WI38 (cell line): ENCODE data around the gene ENTREP1.
"Not testable (repeated sequence)": the region's sequence is repeated elsewhere in the genome, so short reads cannot be mapped to it uniquely, and the experiment has no call there.

Source experiments
- H3K4me3 ChIP-seq: 2 replicates; pipeline ENCODE4 v1.5.1; 2011; ENCODE audit warnings: low read depth, mild to moderate bottlenecking, control low read depth, low read length
- CTCF ChIP-seq: IDR thresholded peaks from 2 replicates; pipeline ENCODE4 v1.5.1; 2012; ENCODE audit warnings: low read depth, mild to moderate bottlenecking, control low read depth, low read length

ENTREP1 gene

GRCh38 chr9:69295872-69296552 is 29.0 kb upstream of the ENTREP1 start:
- TF ChIP-seq CTCF = no peak
- no peak overlapping the region for H3K4me3 ChIP-seq

GRCh38 chr9:69297300-69297980 is 27.6 kb upstream of the ENTREP1 start:
- no peak overlapping the region for H3K4me3 ChIP-seq
- TF ChIP-seq CTCF = no peak

GRCh38 chr9:69299315-69299714 is 25.7 kb upstream of the ENTREP1 start:
- H3K4me3 ChIP-seq = no peak overlapping the region
- no peak for TF ChIP-seq CTCF

GRCh38 chr9:69299826-69300225 is 25.2 kb upstream of the ENTREP1 start:
- no peak for TF ChIP-seq CTCF

GRCh38 chr9:69303331-69303730 is 21.7 kb upstream of the ENTREP1 start:
- H3K4me3 ChIP-seq = no peak overlapping the region
- no peak for TF ChIP-seq CTCF

More at GRCh38 chr9:69299826-69300225, 25.2 kb upstream of the ENTREP1 start:
- no peak overlapping the region for H3K4me3 ChIP-seq

GRCh38 chr9:69306895-69307445 is 18.0 kb upstream of the ENTREP1 start:
- not testable (repeated sequence) for H3K4me3 ChIP-seq

GRCh38 chr9:69307446-69308205 is 17.4 kb upstream of the ENTREP1 start:
- TF ChIP-seq CTCF = no peak
- H3K4me3 ChIP-seq = no peak overlapping the region
